ENCODE data around the gene CDHR1.

The CDHR1 gene

DNA sequence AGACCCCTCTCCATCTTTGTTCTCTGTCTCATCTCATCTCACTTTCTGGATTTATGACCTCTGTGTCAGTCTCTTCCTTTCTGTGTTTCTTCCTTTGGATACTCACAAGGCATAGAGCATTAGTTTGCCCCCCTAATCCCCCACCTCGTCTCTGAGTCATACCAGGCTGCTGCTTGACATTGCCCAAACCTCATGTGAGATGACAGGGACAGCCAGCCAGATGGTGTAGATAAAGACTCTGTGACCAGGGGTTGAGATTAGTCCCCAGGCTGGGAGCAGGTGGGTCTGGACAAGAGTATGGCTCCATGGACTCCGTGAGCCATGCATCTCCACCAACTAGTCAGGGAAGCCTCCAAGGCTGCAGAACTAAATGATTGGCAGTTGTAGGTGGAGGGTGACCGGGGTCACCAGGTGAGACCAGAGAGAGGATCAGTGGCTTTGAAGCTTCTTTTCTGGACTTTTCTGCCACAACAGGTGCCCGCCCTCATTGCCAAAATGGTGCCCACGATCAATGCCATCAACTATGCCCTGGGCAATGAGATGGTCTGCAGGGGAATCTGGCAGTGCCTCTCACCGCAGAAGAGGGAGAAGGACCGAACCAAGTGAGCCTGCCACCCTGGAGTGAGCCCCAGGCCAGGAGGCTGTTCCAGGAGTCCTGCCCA lies 63.8 kb downstream of the CDHR1 start:
- no peak overlapping the region for H3K4me3 ChIP-seq (ENCODE audit: low read depth, low read length)
- TF ChIP-seq CTCF (IDR thresholded peaks at IDR 0.05; ENCODE audit: low read depth, low read length) = no peak

- H3K4me3 ChIP-seq (ENCODE audit: low read depth, low read length) = no peak overlapping the region
- TF ChIP-seq CTCF (IDR thresholded peaks at IDR 0.05; ENCODE audit: low read depth, low read length) = no peak
Observed at GRCh38 chr10:84261236-84261915, 67.0 kb downstream of the CDHR1 start.

GRCh38 chr10:84262190-84262956 lies 68.0 kb downstream of the CDHR1 start:
- H3K4me3 ChIP-seq (ENCODE audit: low read depth, low read length) = no peak overlapping the region
- no peak for TF ChIP-seq CTCF (IDR thresholded peaks at IDR 0.05; ENCODE audit: low read depth, low read length)

GRCh38 chr10:84263716-84264115 lies 69.4 kb downstream of the CDHR1 start:
- no peak for TF ChIP-seq CTCF (IDR thresholded peaks at IDR 0.05; ENCODE audit: low read depth, low read length)
- no peak overlapping the region for H3K4me3 ChIP-seq (ENCODE audit: low read depth, low read length)

GRCh38 chr10:84264611-84265141 lies 70.3 kb downstream of the CDHR1 start:
- no peak overlapping the region for H3K4me3 ChIP-seq (ENCODE audit: low read depth, low read length)
- TF ChIP-seq CTCF (IDR thresholded peaks at IDR 0.05; ENCODE audit: low read depth, low read length) = peak; percentile 97

- no peak overlapping the region for H3K4me3 ChIP-seq (ENCODE audit: low read depth, low read length)
- TF ChIP-seq CTCF (IDR thresholded peaks at IDR 0.05; ENCODE audit: low read depth, low read length) = no peak
Observed at GRCh38 chr10:84265418-84265817, 71.1 kb downstream of the CDHR1 start.
